Measurements from ENCODE around the gene SVIL.
"Not testable (repeated sequence)": the region's sequence is repeated elsewhere in the genome, so short reads cannot be mapped to it uniquely, and the experiment has no call there.

SVIL gene

GRCh38 chr10:29570248-29570647 is 64.5 kb downstream of the SVIL start:
- DNase-seq: not testable (repeated sequence)

- no peak for DNase-seq
Observed at GRCh38 chr10:29569795-29570194, 65.0 kb downstream of the SVIL start.

GRCh38 chr10:29567003-29567402 is 67.8 kb downstream of the SVIL start:
- DNase-seq: no peak

- not testable (repeated sequence) for DNase-seq
Observed at GRCh38 chr10:29566209-29566608, 68.6 kb downstream of the SVIL start.

- DNase-seq: no peak
Observed at GRCh38 chr10:29563420-29564035, 71.2 kb downstream of the SVIL start.

GRCh38 chr10:29563006-29563405 is 71.8 kb downstream of the SVIL start:
- not testable (repeated sequence) for DNase-seq

- DNase-seq: no peak
Observed at GRCh38 chr10:29559996-29560395, 74.8 kb downstream of the SVIL start.

GRCh38 chr10:29557665-29558064 is 77.1 kb downstream of the SVIL start:
- DNase-seq: no peak

GRCh38 chr10:29555746-29556481 is 78.9 kb downstream of the SVIL start:
- no peak for DNase-seq

- DNase-seq: no peak
Observed at GRCh38 chr10:29555091-29555745, 79.6 kb downstream of the SVIL start.

- no peak for DNase-seq
Observed at GRCh38 chr10:29554660-29555059, 80.1 kb downstream of the SVIL start.

- no peak for DNase-seq
Observed at GRCh38 chr10:29553544-29554250, 81.1 kb downstream of the SVIL start.

- DNase-seq: not testable (repeated sequence)
Observed at GRCh38 chr10:29553116-29553515, 81.7 kb downstream of the SVIL start.

GRCh38 chr10:29549493-29549892 is 85.3 kb downstream of the SVIL start:
- not testable (repeated sequence) for DNase-seq

GRCh38 chr10:29546773-29547313 is 87.9 kb downstream of the SVIL start:
- no peak for DNase-seq

- DNase-seq: no peak
Observed at GRCh38 chr10:29545122-29545521, 89.6 kb downstream of the SVIL start.

GRCh38 chr10:29543715-29544114 is 91.1 kb downstream of the SVIL start:
- DNase-seq: no peak

GRCh38 chr10:29542723-29543122 is 92.0 kb downstream of the SVIL start:
- no peak for DNase-seq

- DNase-seq: no peak
Observed at GRCh38 chr10:29541422-29542210, 93.2 kb downstream of the SVIL start.

- no peak for DNase-seq
Observed at GRCh38 chr10:29540016-29540415, 94.8 kb downstream of the SVIL start.

GRCh38 chr10:29539412-29539811 is 95.4 kb downstream of the SVIL start:
- no peak for DNase-seq

- DNase-seq: no peak
Observed at GRCh38 chr10:29537799-29538198, 97.0 kb downstream of the SVIL start.

All from NCI-H2171 (cell line).